Testis (tissue), 3 donors: ENCODE measurements around the gene ZSCAN5B. TPM values are rescaled to one million over a fixed set of nuclear protein-coding genes. Genes with fewer than 3 reads are reported as not detected.

ENCODE experiments used
- DNase-seq: peaks from one replicate; pipeline ENCODE4 v3.0.0-alpha.2; 2019
- H3K27ac ChIP-seq, 2 donors: fragments of 200-600 bp; sonication (generic); one replicate each; pipeline ENCODE4 v1.5.1; 2019
- H3K27me3 ChIP-seq: fragments of 200-600 bp; sonication (generic); one replicate; pipeline ENCODE4 v1.5.1; 2019
- H3K36me3 ChIP-seq: fragments of 200-600 bp; sonication (generic); one replicate; pipeline ENCODE4 v1.5.1; 2017; ENCODE audit warnings: low read depth; ENCODE audit errors: missing control alignments
- H3K4me1 ChIP-seq: fragments of 200-600 bp; sonication (generic); one replicate; pipeline ENCODE4 v1.5.1; 2019
- H3K4me3 ChIP-seq, 2 donors: fragments of 200-600 bp; sonication (generic); one replicate each; pipeline ENCODE4 v1.5.1; 2017 to 2019
- H3K9me3 ChIP-seq: fragments of 200-600 bp; sonication (generic); one replicate; pipeline ENCODE4 v1.5.1; 2017
- POLR2A ChIP-seq: fragments of 450-650 bp; IDR thresholded peaks from one replicate; pipeline ENCODE4 v1.6.1; 2017; ENCODE audit warnings: antibody characterized with exemption, mild to moderate bottlenecking, moderate library complexity
- WGBS, 2 donors: methylation state at CpG; one replicate each; pipeline ENCODE4 v1.1.5; 2018; 5-methylcytosine and 5-hydroxymethylcytosine counted together
- intact Hi-C: fragments of 100-400 bp; cut with DNase I; formaldehyde crosslinking; loops from one replicate; pipeline ENCODE4 v1.15.1; 2023; ENCODE audit warnings: low total_unique reads
- polyA plus RNA-seq: library from polyadenylated mRNA; stranded (reverse); fragments of 350-450 nt; fragmentation: Illumina TruSeq; extraction: RNeasy Lipid Tissue Mini Kit (QIAGEN cat#74804); gene quantifications from one replicate; pipeline ENCODE4 v1.2.3, GENCODE V29; 2014; ENCODE audit warnings: low read depth, low replicate concordance; ENCODE audit not compliant: insufficient read depth
- total RNA-seq, 2 donors: library from RNA; depleted of rRNA; stranded (reverse); fragments of >200 nt; gene quantifications; one replicate each; pipeline ENCODE4 v1.2.3, GENCODE V29; 2016
- TF ChIP-seq, protein P1 (sequence below), 3 experiments: fragments of 450-650 bp in 2 of 3; fragments of 200-600 bp in 1 of 3; sonication (generic) in 1 of 3; IDR thresholded peaks; one replicate each; pipeline ENCODE4 v1.5.1; 2016 to 2019; ENCODE audit warnings: antibody characterized with exemption in 3 of 3, mild to moderate bottlenecking in 2 of 3, moderate library complexity in 1 of 3

ZSCAN5B gene
- total and polyA plus RNA-seq, 3 donors from 2014 or later: 3.0 to 5.8 (median 4.0) TPM

DNA sequence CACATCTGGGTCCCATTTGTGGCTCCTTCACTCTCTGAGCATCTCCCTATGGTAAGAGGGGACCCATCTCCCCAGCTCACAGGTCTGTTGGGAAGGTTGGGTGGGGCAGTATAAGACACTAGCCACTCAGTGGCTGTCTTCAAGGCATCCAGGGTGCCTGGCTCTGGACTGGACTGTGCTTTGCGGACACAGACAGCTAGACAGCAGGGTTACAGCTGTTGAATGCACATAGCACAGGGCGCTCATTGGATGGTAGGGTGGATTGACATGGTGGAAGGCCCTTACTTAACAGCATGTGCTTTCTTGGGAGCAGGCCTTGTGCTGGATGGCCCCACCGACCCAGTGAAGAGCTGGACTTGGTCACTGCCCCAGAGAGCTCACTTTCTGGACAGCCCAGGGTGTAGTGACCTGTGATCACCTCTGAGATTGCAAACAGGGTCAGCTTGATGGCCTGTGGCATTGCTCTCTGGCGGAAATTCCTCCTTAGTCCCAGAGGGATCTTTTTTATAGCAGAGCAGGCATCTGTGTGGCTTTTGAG, 54.6 kb downstream of the ZSCAN5B start:
- Histone ChIP-seq H3K9me3 (no peaks in the 10 kb centered on the region), H3K36me3 (no peaks in the 10 kb centered on the region), H3K27ac (no peak overlapping the region), H3K4me3 (no peak overlapping the region), H3K4me1 (peaks cover 32% of the 10 kb centered on the region), H3K27me3 (no peaks in the 10 kb centered on the region)
- 82 to 93% methylated on average over 3 to 4 of the region's 4 CpGs for WGBS, 2 donors
- TF ChIP-seq, protein P1, sequence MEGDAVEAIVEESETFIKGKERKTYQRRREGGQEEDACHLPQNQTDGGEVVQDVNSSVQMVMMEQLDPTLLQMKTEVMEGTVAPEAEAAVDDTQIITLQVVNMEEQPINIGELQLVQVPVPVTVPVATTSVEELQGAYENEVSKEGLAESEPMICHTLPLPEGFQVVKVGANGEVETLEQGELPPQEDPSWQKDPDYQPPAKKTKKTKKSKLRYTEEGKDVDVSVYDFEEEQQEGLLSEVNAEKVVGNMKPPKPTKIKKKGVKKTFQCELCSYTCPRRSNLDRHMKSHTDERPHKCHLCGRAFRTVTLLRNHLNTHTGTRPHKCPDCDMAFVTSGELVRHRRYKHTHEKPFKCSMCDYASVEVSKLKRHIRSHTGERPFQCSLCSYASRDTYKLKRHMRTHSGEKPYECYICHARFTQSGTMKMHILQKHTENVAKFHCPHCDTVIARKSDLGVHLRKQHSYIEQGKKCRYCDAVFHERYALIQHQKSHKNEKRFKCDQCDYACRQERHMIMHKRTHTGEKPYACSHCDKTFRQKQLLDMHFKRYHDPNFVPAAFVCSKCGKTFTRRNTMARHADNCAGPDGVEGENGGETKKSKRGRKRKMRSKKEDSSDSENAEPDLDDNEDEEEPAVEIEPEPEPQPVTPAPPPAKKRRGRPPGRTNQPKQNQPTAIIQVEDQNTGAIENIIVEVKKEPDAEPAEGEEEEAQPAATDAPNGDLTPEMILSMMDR (IDR thresholded peaks at IDR 0.05): no peak
- no peak for DNase-seq
- intact Hi-C loops: no loop called here

DNA sequence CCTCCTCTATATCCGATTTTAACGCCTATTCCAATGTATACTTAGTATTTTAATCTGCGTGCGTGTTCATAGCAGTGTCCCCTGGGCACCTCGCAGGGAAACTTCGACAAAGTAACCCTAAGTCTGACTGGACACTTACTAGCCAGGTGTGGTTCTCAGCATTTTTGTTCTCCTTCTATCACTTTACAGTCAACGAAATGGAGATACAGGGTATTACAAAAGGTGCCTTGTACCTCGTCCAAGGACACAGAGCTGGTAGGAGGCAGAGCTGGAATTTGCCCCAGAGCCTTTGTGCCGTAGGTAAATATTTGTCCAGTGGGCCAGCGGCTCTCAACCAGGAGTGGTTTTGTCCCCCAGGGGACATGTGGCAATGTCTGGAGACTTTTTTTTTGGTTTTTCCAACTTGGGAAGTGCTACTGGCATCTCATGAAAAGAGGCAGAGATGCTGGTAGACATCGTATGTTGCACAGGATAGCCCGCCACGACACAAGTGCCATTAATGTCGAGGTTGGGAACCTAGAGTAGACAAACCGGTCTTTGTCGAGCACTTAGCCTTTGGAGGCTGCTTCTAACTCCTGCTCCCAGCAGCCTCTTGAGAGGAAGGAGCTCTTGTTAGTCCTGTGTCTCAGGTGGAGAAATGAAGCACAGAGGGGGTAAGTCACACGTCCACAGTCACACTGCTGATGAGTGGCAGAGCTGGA, 55.3 kb downstream of the ZSCAN5B start:
- intact Hi-C loops: no loop called here
- Histone ChIP-seq H3K27ac (peak overlapping the region in 1 of 2 donors; percentile 31), H3K4me3 (peak overlapping the region in 1 of 2 donors; percentile 80), H3K4me1 (peaks cover 25% of the 10 kb centered on the region), H3K9me3 (no peaks in the 10 kb centered on the region), H3K27me3 (no peaks in the 10 kb centered on the region), H3K36me3 (no peaks in the 10 kb centered on the region)
- WGBS, 2 donors: 51 to 53% methylated on average over 17 of the region's 17 CpGs
- TF ChIP-seq, protein P1 (IDR thresholded peaks at IDR 0.05): no peak
- TF ChIP-seq POLR2A: no peak
- DNase-seq: no peak

DNA sequence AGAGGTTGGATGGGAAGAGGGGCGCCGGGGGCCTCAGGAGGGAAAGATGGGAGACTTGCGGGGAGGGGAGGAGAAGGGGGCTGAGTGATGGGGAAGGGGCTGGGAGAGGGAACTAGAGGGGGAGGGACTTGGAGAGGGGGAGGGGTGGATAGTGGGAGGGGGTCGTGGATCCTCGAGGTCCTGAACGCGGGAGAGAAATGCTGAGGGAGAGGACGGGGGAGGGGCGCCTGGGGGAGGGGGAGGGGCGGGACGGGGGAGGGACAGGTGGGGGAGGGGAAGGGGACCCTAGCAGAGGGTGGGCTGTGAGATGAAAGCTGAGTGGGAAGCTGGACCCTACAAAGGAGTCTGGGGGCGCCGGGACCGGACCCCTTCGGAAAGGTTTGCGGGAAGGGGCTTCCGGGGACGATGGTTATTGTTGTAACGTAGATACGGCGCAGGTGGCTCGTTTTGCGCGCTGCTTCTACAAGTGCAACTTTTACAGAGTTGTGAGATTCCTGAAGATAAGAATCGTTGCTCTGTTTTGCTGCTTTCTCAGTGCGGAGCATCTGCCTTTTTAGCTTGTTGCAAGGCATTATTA, 56.1 kb downstream of the ZSCAN5B start:
- DNase-seq: no peak
- Histone ChIP-seq H3K9me3 (no peaks in the 10 kb centered on the region), H3K4me3 (peak overlapping the region; percentile 57 to 80), H3K4me1 (peaks cover 18% of the 10 kb centered on the region), H3K27ac (peak overlapping the region; percentile 81 to 89), H3K36me3 (no peaks in the 10 kb centered on the region), H3K27me3 (no peaks in the 10 kb centered on the region)
- WGBS, 2 donors: 4 to 5% methylated on average over 21 to 25 of the region's 26 CpGs
- TF ChIP-seq POLR2A: no peak
- TF ChIP-seq, protein P1 (IDR thresholded peaks at IDR 0.05): no peak
- intact Hi-C loops: no loop called here

DNA sequence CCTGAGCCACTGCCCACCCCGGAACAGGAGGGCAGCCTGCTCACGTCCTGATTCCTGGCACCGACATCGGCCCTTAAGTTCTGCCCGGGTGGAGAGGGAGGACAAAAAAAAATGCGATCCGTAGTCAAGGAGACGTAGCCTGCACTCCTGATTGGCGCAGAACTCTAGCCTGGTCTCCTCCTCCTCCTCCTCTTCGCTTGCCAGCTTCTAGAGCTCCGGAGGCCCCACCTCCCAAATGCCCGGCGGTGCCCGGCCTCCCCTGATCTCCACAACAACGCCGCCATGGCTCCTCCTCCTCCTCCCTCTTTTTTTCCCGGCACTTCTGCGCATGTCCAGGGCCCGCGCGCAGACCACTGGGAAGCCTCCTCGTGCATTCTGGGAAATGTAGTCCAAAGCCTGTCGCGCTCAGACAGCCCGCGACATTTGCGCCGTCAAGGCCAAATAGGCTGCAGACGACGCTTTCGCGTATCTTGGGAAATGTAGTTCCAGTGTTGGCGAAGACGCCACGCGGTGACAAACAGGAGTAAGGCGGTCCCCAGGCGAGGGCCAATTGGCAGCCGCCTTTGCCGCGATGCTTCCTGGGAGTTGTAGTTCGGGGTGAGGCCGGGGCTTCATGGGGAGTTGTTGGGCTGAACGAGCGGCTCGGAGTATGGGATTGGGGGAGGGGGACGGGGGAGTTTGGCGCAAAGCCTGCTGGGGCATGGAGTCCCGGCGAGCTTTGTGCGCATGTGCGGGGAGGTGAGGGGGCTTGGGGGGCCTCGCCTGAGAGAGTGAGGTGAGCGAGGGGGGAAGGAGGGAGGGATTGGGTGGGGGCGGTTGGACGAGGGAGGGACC, 56.8 kb downstream of the ZSCAN5B start, which contains the start of gene ZNF444:
Gene ZNF444, plus strand, starts transcription at position 705 of the 834 bp plus-strand sequence. CDS start 5,625 bp downstream, outside the sequence.
- intact Hi-C loops: no loop called here
- no peaks in the 10 kb centered on the region for H3K27me3 ChIP-seq
- no peaks in the 10 kb centered on the region for H3K9me3 ChIP-seq
- peak; percentile 98 for DNase-seq
- TF ChIP-seq, protein P1 (IDR thresholded peaks at IDR 0.05): peak in 1 of 3 experiments; percentile 12
- peak; percentile 21 for TF ChIP-seq POLR2A
- WGBS, 2 donors: 0 to 1% methylated on average over 34 to 52 of the region's 56 CpGs
- H3K27ac ChIP-seq: peak within 1 kb of the TSS; percentile 81 to 89
- H3K4me1 ChIP-seq: peaks cover 15% of the 10 kb centered on the region
- H3K36me3 ChIP-seq: no peaks in the 10 kb centered on the region
- H3K4me3 ChIP-seq: peak within 1 kb of the TSS; percentile 57 to 80
